GM18517 (cell line): Measurements from ENCODE around the gene TCERG1L.
"Not testable (repeated sequence)": the region's sequence is repeated elsewhere in the genome, so short reads cannot be mapped to it uniquely, and the experiment has no call there.

Experiments used
- ATAC-seq: cut with Tn5 transposase; IDR thresholded peaks from one replicate; pipeline ENCODE4 v1.9.1; 2021; ENCODE audit warnings: mild to moderate bottlenecking, moderate library complexity; ENCODE audit not compliant: unreplicated experiment

The TCERG1L gene

DNA sequence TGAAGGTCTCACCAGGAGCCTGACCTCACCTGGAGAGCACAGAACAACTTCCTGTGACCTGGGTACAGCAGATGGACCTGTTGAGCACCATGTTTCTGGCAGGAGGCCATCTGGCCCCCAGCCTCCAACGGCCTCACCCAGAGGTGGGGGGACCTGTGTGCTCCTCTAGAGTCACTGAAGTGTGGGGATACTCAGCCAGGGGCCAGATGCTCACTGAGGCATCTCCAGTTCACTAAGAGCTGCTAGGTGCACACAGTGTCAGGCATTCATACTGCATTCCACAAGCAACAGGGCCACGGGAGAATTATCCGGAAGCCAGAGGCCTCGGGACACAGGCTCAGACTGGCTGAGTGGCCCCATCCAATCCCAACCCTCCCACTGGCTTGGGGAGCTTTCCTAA is 161.4 kb downstream of the TCERG1L start:
- no peak for ATAC-seq

DNA sequence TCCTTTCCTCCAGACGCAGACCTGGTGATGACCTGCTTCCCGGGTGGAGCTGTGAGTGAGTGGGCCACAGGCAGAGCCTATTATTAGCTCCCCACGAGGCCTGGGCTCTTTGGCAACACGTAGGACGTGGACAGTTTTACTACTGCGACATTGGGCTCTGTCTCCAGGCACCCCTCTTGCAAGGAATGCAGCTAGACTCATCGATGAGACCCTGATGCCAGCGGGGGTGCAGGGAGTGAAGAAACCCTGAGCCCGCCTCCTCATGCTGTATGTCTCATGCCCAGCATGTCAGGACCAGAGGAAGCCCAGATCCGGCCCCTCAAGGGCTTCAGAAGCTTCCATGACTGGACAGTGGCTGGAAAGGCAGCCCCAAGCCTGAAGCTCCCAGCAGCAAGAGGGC is 161.9 kb downstream of the TCERG1L start:
- no peak for ATAC-seq

GRCh38 chr10:131149111-131149510 is 162.4 kb downstream of the TCERG1L start:
- ATAC-seq: no peak

DNA sequence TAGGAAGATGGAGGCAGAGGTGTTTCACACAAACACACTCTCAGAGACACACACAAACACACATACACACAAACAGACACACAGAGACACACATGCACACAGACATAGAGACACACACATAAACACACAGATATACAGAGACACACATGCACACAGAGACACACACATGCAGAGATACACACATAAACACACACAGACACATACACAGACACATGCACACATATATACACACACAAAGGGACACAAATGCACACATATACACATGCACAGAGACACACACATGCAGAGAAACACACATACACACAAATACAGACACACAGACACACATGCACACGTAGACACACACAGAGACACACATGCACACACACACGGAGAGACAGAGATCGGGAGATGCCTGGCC is 163.3 kb downstream of the TCERG1L start:
- no peak for ATAC-seq

DNA sequence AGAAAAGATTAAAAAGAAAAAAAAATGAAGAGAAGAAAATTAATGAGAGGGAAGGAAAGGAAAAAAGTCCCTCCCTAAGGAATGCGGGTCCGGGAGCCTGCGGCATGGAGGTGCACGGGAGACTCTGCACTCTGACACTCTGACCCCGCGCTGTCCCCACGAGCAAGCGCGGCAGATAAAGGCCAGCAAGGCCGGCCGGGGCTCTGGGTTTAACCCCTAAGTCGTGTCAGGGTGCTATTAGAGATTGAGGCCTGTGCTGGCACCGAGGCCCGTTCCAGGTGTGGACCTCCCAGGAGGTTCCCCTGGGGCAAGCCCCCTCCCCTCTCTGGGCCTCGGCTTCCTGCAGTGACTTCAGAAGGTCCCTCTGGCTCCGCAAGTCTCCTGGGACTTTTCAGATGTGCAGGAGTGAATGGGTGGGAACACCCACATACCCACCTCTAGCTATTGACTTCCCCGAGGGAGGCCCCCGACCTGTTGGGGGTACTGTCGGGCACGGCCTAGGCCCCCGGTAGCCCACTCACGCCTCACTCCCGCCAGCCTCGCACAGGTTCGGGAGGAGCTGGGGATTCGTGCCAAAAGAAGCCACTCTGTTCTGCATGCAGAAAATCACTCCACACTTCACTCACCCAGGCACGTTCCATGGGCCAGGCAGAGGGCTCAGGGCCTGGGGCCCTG is 164.1 kb downstream of the TCERG1L start:
- no peak for ATAC-seq

DNA sequence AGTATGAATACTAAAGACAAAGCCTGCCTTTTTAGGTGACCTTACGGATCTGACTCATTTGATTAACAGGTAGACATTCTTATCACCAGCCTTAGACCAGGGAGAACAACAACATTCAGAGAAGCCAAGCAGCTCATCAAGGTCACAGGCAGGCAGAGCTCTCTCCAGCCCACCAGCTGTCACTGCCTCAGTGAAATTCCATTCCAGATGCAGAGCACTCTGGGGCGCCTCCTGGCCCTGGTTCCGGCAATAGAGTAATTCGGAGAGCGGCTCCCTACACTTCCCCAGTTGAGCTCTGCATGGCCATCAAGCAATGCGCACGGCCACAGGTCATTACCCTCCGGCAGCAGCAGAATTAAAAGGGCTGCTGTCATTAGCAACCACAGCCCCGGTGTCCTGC is 164.7 kb downstream of the TCERG1L start:
- no peak for ATAC-seq

GRCh38 chr10:131145756-131146155 is 165.8 kb downstream of the TCERG1L start:
- no peak for ATAC-seq

DNA sequence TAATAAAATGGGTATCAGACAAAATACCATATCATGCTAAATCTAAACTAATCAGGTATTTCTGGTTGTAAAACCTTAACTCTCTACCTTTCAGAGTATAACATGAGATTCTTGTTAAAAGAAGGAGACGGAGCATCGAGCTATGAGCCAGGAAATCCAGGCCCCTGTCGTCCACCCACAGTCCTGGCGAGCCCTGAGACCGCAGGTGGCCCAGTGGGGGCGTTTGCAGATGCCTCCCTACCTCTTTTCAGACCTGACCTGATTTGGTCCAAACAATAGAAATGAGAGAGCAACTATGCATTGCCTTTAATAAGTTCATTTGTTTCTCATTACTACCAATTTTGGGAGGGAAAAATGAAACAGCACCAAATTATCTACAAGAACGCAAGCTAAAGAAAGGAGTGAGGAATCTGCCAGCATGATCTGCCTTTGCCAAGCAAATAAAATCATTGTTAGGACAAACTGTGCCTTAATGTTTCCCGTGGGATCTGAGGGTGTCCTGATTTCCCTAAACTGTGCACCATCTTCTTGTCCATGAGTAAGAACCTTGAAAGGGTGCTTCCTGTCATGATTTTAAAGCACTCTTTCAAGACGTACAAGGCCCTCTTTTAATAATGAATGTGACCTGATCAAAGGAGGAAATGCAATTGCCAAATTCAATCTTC is 166.7 kb downstream of the TCERG1L start:
- no peak for ATAC-seq

DNA sequence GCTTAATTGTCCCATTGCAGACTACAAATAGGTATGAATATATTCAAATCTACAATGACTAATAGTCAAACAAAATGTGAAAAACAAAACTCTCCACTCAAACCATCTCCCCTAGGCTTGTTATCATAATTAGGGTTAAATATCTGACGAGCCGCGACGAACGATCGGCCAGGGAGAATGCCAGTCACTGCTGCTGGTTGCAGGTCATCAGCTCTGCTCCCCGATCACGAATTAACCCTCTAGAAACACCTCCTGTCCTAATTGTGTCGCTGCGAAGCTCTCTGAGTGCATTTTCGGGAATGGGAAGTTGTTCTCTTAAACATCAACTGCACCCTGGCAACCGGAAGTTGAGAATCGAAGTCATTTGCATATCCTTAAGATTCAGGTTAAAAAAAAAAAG is 167.3 kb downstream of the TCERG1L start:
- no peak for ATAC-seq

DNA sequence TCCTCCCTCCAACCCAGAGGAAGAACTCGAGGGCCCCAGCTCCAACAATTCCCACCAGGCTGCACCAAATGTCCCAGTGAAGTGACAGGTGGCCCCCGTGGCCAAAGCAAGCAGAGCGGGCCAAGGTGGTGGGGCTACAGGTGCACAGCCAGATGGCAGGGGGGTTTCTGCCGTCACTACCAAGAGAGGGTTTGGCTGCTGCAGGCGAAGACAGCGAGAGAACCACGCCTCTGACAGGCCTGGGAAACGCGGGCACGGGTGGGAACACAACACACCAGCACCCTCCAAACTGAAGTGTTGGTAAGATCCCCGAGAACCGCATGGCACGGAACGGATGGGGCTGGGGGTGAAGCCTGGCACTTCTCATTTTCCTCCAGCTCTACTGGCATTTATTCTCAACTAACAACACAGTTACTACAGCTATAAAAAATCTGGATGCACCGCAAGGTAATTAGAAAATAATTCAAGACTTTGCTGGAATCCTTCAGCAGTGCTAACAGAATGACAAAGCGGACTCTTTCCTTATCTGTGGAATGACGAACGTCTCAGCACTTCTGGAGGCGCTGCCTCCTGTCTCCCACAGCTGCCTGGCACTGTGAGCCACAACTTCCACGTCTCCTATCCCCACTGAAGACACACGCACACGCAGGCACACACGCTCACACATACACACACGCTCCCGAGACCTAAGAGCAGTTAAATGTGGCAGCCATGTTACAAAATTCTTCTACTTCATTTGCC is 167.9 kb downstream of the TCERG1L start:
- ATAC-seq: no peak

DNA sequence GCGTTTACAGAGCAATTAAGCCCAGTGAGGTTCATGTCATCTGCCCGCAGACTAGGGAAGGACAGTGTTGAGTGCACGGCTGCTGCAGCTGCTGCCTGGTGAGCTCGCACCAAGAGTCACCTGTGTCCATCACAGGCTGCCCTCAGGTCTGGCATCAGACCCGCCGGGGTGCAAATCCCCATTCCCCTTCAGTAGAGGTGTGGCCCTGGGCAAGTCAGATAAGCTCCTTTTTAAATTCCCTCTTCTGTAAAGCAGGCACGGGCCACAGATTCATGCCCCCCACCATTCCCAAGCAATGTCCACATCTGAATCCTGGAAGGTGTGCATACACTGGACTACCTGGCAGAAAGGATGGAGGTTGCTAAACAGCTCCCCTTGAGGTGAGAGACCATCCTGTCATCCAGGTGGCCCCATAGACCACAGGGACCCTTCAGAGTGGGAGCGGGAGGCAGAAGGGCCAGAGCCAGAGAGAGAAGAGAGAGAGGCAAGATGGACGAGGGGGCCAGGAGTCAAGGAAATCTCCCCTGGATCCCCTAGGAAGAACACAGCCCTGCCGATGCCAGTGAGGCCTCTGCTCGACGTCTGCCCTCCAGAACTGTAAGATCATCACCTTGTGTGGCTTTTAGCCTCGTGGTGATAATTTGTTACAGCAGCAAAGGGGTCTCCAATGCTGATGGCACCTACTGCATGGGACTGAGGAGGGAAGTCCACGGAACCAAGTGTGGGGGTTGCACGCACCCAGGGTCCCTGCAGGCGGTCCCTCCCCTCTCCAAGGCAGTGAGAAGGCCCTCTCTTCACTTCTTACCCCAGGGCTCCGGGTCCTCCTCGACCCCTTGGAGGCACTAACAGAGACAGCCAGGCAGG is 168.8 kb downstream of the TCERG1L start:
- no peak for ATAC-seq

DNA sequence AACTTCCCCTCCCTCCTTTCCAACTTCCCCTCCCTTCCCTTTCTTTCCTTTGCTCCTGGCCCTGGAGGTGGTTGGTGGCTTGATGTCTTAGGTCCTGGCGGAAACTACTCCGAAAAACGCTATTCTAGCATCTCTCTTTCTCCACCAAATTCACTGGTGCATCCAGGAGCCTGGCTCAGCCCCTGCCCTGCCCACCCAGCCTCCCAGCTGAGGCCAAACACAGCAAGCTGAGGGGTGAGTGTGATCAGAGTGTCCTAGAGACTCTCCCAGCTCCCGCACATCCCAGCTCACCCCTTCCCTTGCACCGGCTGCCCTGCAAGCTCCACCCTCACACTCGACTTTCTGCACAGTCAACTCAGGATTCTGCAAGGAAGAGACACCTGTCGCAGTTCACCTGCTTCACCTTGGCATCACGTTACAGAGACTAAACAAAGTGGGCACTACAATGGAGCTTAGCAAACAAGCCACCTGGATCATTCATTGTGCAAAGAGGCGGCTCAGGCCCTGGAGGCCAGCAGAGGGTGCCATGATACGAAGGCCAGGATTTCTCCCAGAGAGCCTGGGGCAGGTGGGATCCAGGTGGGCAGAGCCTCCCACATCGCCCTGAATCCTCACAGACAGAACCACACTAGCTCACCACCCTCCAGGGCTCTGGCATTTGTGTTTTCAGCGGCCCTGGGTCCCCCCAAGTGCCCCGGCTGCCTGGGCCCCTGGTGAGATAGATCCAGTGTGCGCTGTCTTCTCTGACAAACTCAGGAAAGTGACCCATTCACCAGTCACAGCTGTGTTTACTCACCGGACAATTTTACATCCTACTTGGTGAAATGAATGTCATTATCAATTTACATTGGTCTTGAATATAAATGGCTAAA is 169.6 kb downstream of the TCERG1L start:
- no peak for ATAC-seq

DNA sequence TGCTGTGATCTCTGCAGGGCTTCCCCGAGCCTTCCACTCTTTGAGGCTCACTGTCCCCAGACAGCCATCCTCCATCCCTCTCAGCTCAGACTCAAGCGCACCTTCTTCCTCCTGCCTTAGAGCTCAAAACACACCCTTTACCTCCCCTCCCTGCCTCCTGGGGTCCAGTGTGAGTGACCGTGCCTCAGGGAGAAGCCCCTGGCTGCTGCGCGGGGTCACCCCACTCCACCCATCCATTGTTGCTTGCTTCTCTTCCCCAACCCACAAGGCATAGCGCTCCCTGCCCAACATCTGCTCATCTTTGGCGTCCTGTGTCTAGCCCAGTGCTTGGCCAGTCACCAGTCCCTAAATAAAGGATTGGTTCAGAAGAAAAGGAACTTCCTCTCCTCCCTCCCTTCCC is 170.3 kb downstream of the TCERG1L start:
- ATAC-seq: no peak

- no peak for ATAC-seq
Observed at GRCh38 chr10:131140606-131141005, 170.9 kb downstream of the TCERG1L start.

DNA sequence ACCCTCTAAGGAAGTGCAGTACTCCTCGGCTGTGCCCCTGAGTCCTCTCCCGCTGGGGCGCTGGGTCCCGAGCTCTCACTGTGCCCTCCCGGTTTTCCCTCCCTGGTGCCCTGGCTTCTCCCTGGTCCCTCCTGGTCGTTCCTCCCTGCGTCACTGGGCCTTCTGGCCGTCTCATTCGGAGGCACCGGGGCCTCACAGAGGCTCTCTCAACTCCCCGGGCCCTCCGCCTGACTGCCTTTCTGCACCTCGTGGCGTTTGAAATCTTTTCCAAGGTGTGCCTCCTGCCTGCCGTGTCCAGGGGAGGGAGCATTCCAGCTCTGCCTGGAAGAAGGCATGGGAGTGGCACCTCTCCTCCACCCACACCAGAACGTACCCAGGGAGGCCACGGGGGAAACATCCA is 174.3 kb downstream of the TCERG1L start:
- no peak for ATAC-seq

DNA sequence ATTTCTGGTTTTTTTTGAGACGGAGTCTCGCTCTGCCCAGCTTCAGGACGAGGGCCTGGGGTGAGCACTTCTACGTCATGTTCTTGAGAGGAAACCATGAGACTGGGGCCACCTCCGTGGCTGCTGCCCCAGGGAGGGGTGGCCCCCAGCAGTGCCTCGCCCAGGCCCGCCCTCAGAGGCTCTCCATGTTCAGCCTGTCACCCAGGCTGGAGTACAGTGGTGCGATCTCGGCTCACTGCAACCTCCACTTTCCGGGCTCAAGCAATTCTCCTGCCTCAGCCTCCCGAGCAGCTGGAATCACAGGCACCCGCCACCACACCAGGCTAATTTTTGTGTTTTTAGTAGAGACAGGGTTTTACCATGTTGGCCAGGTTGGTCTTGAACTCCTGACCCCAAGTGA is 175.2 kb downstream of the TCERG1L start:
- ATAC-seq: not testable (repeated sequence)

GRCh38 chr10:131135716-131136115 is 175.8 kb downstream of the TCERG1L start:
- ATAC-seq: no peak

DNA sequence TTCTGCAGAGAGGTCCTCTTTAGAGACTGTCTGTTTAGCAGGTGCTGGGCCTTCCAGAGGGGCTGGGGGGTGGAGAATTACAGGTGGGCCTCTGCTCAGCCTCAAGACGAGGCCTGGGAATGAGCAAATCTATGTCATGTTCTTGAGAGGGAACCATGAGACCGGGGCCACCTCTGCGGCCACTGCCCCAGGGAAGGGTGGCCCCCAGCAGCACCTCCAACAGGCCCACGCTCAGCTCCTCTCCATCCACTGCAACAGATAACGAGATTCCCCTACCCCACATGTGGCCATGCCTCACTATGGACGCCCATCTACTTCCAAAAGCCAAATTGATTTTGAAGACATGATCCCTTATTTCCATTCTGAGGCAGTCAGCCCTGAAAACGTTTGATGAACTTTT is 176.9 kb downstream of the TCERG1L start:
- no peak for ATAC-seq

- no peak for ATAC-seq
Observed at GRCh38 chr10:131134001-131134576, 177.4 kb downstream of the TCERG1L start.

- no peak for ATAC-seq
Observed at GRCh38 chr10:131132681-131133080, 178.8 kb downstream of the TCERG1L start.
